ENCODE results near the gene TMEM245. TPM values are rescaled to one million over a fixed set of nuclear protein-coding genes. Genes with fewer than 3 reads are reported as not detected.

Gene TMEM245
- total and polyA plus RNA-seq, 2 experiments from 2014 or later, result 20.8 to 30.2 TPM

- no peak for DNase-seq
- Histone ChIP-seq H4K20me1 (ENCODE audit: insufficient read depth) (no peaks in the 10 kb centered on the region), H3K9me3 (ENCODE audit: low read depth) (no peaks in the 10 kb centered on the region), H3K36me3 (ENCODE audit: low read depth) (peaks cover 28% of the 10 kb centered on the region), H3K27me3 (replicated peaks; ENCODE audit: insufficient read depth) (no peaks in the 10 kb centered on the region), H3K27ac (no peak overlapping the region), H3F3A (ENCODE audit: insufficient read depth) (no peaks in the 10 kb centered on the region), H3K4me2 (ENCODE audit: unreplicated experiment) (no peak overlapping the region), H2AFZ (no peak overlapping the region), H3K4me3 (no peak overlapping the region), H3K4me1 (ENCODE audit: insufficient read depth) (peaks cover 5% of the 10 kb centered on the region; the same call in 1 of the 2 replicates), H3K9me2 (ENCODE audit: insufficient read depth) (no peaks in the 10 kb centered on the region), H3K79me2 (ENCODE audit: insufficient read depth) (no peaks in the 10 kb centered on the region), H3K9ac (no peak overlapping the region)
- 94 to 97% methylated on average over 2 of the region's 2 CpGs for WGBS, 2 experiments (ENCODE audit: low coverage in 1 of 2, low lambda C conversion rate in 2 of 2, missing lambda C conversion rate in 2 of 2)
- no peak for TF ChIP-seq EZH2 (IDR thresholded peaks at IDR 0.05; ENCODE audit: insufficient read depth, poor library complexity, severe bottlenecking)
- TF ChIP-seq EZH2phosphoT487 (IDR thresholded peaks at IDR 0.05; ENCODE audit: insufficient read depth, low read depth), result no peak
- in situ Hi-C loops (cut with MboI), result no loop called here
Observed at GRCh38 chr9:109072821-109073435, 46.8 kb downstream of the TMEM245 start.

GRCh38 chr9:109072133-109072692, 47.5 kb downstream of the TMEM245 start:
- in situ Hi-C loops (cut with MboI), result no loop called here

GRCh38 chr9:109068764-109069163, 51.0 kb downstream of the TMEM245 start:
- Histone ChIP-seq H3K9me2 (ENCODE audit: insufficient read depth) (no peaks in the 10 kb centered on the region), H2AFZ (no peak overlapping the region), H3K4me1 (ENCODE audit: insufficient read depth) (peaks cover 29% of the 10 kb centered on the region), H3K4me3 (no peak overlapping the region), H3K9me3 (ENCODE audit: low read depth) (no peaks in the 10 kb centered on the region), H3K9ac (no peak overlapping the region), H3F3A (ENCODE audit: insufficient read depth) (peaks cover 35% of the 10 kb centered on the region), H4K20me1 (ENCODE audit: insufficient read depth) (no peaks in the 10 kb centered on the region), H3K36me3 (ENCODE audit: low read depth) (peaks cover 23% of the 10 kb centered on the region; the same call in 1 of the 2 replicates), H3K27ac (no peak overlapping the region), H3K79me2 (ENCODE audit: insufficient read depth) (no peaks in the 10 kb centered on the region), H3K27me3 (replicated peaks; ENCODE audit: insufficient read depth) (no peaks in the 10 kb centered on the region), H3K4me2 (ENCODE audit: unreplicated experiment) (no peak overlapping the region)
- WGBS, 2 experiments (ENCODE audit: low coverage in 1 of 2, low lambda C conversion rate in 2 of 2, missing lambda C conversion rate in 2 of 2), result 98 to 100% methylated on average over 1 of the region's 1 CpG
- DNase-seq, result no peak
- in situ Hi-C loops (cut with MboI), result no loop called here
- TF ChIP-seq EZH2phosphoT487 (IDR thresholded peaks at IDR 0.05; ENCODE audit: insufficient read depth, low read depth) (no peak), EZH2 (IDR thresholded peaks at IDR 0.05; ENCODE audit: insufficient read depth, poor library complexity, severe bottlenecking) (no peak)

More at GRCh38 chr9:109072133-109072692, 47.5 kb downstream of the TMEM245 start:
- Histone ChIP-seq H3K27ac (no peak overlapping the region), H3K79me2 (ENCODE audit: insufficient read depth) (no peaks in the 10 kb centered on the region), H3K4me1 (ENCODE audit: insufficient read depth) (peaks cover 5% of the 10 kb centered on the region; the same call in 1 of the 2 replicates), H3K27me3 (replicated peaks; ENCODE audit: insufficient read depth) (no peaks in the 10 kb centered on the region), H3F3A (ENCODE audit: insufficient read depth) (peaks cover 3% of the 10 kb centered on the region), H3K9me3 (ENCODE audit: low read depth) (no peaks in the 10 kb centered on the region), H4K20me1 (ENCODE audit: insufficient read depth) (no peaks in the 10 kb centered on the region), H3K4me2 (ENCODE audit: unreplicated experiment) (no peak overlapping the region), H3K9me2 (ENCODE audit: insufficient read depth) (no peaks in the 10 kb centered on the region), H3K9ac (no peak overlapping the region), H3K36me3 (ENCODE audit: low read depth) (peaks cover 23% of the 10 kb centered on the region; the same call in 1 of the 2 replicates), H2AFZ (no peak overlapping the region), H3K4me3 (no peak overlapping the region)
- no peak for DNase-seq
- WGBS, 2 experiments (ENCODE audit: low coverage in 1 of 2, low lambda C conversion rate in 2 of 2, missing lambda C conversion rate in 2 of 2), result 98 to 99% methylated on average over 8 of the region's 8 CpGs
- TF ChIP-seq EZH2phosphoT487 (IDR thresholded peaks at IDR 0.05; ENCODE audit: insufficient read depth, low read depth) (no peak), EZH2 (IDR thresholded peaks at IDR 0.05; ENCODE audit: insufficient read depth, poor library complexity, severe bottlenecking) (no peak)

- Histone ChIP-seq H3K36me3 (ENCODE audit: low read depth) (peaks cover 34% of the 10 kb centered on the region), H3K4me3 (no peak overlapping the region), H3K4me2 (ENCODE audit: unreplicated experiment) (peak overlapping the region; percentile 47), H3K79me2 (ENCODE audit: insufficient read depth) (0 out of 2 replicates have a peak, but pooled peaks cover 3% of the 10 kb centered on the region), H3K4me1 (ENCODE audit: insufficient read depth) (peaks cover 26% of the 10 kb centered on the region), H2AFZ (no peak overlapping the region), H3F3A (ENCODE audit: insufficient read depth) (peaks cover 38% of the 10 kb centered on the region), H3K9me2 (ENCODE audit: insufficient read depth) (no peaks in the 10 kb centered on the region), H3K9ac (no peak overlapping the region), H3K9me3 (ENCODE audit: low read depth) (no peaks in the 10 kb centered on the region), H3K27me3 (replicated peaks; ENCODE audit: insufficient read depth) (no peaks in the 10 kb centered on the region), H3K27ac (peak overlapping the region; percentile 27), H4K20me1 (ENCODE audit: insufficient read depth) (no peaks in the 10 kb centered on the region)
- TF ChIP-seq EZH2 (IDR thresholded peaks at IDR 0.05; ENCODE audit: insufficient read depth, poor library complexity, severe bottlenecking) (no peak), EZH2phosphoT487 (IDR thresholded peaks at IDR 0.05; ENCODE audit: insufficient read depth, low read depth) (no peak)
- WGBS, 2 experiments (ENCODE audit: low coverage in 1 of 2, low lambda C conversion rate in 2 of 2, missing lambda C conversion rate in 2 of 2), result 58 to 66% methylated on average over 2 of the region's 2 CpGs
- DNase-seq, result peak; percentile 64
- in situ Hi-C loops (cut with MboI), result no loop called here
Observed at GRCh38 chr9:109064963-109065702, 54.6 kb downstream of the TMEM245 start.

Data from GM23248 (cell line).